ENCODE measurements around the gene TTYH2. TPM values are rescaled to one million over a fixed set of nuclear protein-coding genes. Genes with fewer than 3 reads are reported as not detected.

Gene TTYH2
- total RNA-seq, 1 experiment from 2014 or later: 0.12 TPM

DNA sequence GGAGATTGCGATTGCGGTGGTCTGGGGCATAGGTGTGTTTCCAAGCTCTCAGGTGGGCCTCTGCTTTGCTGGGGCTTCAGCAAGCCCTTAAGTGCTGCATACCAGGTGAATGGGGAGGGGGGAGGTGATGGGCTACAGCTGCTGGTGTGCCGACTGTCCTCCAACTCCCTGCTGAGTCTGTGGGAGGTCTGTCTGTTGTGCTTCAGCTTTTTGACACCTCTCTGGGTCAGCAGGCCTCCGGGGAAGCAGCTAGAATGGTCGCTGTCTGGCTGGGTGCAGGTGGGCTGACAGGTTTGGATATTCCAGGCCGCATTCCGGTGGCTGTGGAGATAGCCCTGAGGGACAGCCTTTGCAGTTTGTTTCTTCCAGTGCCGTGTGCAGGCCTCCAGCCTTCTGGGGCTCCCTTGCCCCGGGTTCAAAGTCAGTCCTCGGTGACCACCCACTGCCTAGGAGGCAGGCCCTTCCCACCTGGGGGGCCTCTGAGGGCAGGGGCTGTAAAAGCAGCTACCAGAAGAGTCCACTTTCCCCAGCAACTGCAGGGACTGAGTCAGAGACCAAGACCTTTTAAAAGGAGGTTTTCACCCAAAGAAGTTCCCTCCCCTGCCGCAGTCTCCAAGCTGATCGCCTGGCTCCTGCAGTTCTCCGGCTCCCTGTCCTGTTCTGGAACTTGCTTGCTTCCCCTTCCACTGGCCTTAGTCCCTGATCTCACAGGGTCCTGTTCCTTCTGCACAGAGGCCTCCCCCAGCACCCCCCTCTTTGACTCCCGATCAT is 2.0 kb upstream of the TTYH2 start:
- Mint-ChIP-seq H3K27me3 (ENCODE audit: insufficient read depth, unreplicated experiment) (no peaks in the 10 kb centered on the region), H3K4me3 (ENCODE audit: unreplicated experiment) (peak overlapping the region; percentile 84), H3K9me3 (ENCODE audit: unreplicated experiment) (no peaks in the 10 kb centered on the region), H3K4me1 (ENCODE audit: insufficient read depth, unreplicated experiment) (peaks cover 26% of the 10 kb centered on the region), H3K36me3 (ENCODE audit: insufficient read depth, unreplicated experiment) (peaks cover 64% of the 10 kb centered on the region), H3K27ac (ENCODE audit: low read depth, unreplicated experiment) (no peak overlapping the region)
- BruUV-seq (replicated peaks): no TSS peak
- ChIA-PET CTCF (interaction anchor here (0.8 to 1.4 kb wide), 3 partner anchors 9 to 85 kb away, joined by 3 to 7 read pairs (median 5); no protein-coding TSS in a partner anchor), POLR2A (interaction anchor here (0.7 to 1.2 kb wide), 4 partner anchors 8 to 367 kb away, joined by 3 to 4 read pairs (median 4); partner anchors contain the start of gene RPL38)
- intact Hi-C loops (cut with micrococcal nuclease): loop anchor here (5.0 kb wide), 1 partner anchor 71 kb away; no protein-coding TSS in a partner anchor
- TF ChIP-seq, protein P1, sequence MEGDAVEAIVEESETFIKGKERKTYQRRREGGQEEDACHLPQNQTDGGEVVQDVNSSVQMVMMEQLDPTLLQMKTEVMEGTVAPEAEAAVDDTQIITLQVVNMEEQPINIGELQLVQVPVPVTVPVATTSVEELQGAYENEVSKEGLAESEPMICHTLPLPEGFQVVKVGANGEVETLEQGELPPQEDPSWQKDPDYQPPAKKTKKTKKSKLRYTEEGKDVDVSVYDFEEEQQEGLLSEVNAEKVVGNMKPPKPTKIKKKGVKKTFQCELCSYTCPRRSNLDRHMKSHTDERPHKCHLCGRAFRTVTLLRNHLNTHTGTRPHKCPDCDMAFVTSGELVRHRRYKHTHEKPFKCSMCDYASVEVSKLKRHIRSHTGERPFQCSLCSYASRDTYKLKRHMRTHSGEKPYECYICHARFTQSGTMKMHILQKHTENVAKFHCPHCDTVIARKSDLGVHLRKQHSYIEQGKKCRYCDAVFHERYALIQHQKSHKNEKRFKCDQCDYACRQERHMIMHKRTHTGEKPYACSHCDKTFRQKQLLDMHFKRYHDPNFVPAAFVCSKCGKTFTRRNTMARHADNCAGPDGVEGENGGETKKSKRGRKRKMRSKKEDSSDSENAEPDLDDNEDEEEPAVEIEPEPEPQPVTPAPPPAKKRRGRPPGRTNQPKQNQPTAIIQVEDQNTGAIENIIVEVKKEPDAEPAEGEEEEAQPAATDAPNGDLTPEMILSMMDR (IDR thresholded peaks at IDR 0.05; ENCODE audit: unreplicated experiment): no peak
- peak; percentile 27 for DNase-seq (ENCODE audit: unreplicated experiment)

DNA sequence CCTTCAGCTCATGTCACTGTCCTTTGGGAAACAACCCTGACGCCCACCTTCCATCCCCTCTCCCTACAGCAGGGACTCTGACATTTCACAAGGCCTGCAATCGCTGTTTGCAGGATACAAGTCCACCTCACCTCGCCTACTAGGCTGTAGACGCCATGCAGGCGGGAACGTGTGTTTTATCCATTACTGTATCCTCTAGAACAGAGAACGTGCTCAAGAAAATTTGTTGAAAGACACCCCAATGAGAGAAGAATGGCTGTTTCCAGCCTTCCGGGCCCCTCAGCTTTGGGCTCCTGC is 1.5 kb upstream of the TTYH2 start:
- H3K9me3 Mint-ChIP-seq (ENCODE audit: unreplicated experiment): no peaks in the 10 kb centered on the region
- intact Hi-C loops (cut with micrococcal nuclease): loop anchor here (2.0 to 5.0 kb wide), 2 partner anchors 70 to 149 kb away; partner anchors contain the start of gene BTBD17
- peak; percentile 28 for DNase-seq (ENCODE audit: unreplicated experiment)
- TF ChIP-seq, protein P1 (IDR thresholded peaks at IDR 0.05; ENCODE audit: unreplicated experiment): no peak
- H3K27ac Mint-ChIP-seq (ENCODE audit: low read depth, unreplicated experiment): no peak overlapping the region
- peaks cover 22% of the 10 kb centered on the region for H3K4me1 Mint-ChIP-seq (ENCODE audit: insufficient read depth, unreplicated experiment)
- ChIA-PET CTCF (interaction anchor here (1.2 to 1.4 kb wide), 2 partner anchors 20 to 84 kb away, joined by 3 to 7 read pairs; no protein-coding TSS in a partner anchor), POLR2A (interaction anchor here (0.7 to 1.2 kb wide), 3 partner anchors 9 to 366 kb away, joined by 3 to 4 read pairs (median 3); partner anchors contain the start of gene RPL38)
- H3K36me3 Mint-ChIP-seq (ENCODE audit: insufficient read depth, unreplicated experiment): peaks cover 59% of the 10 kb centered on the region
- BruUV-seq (replicated peaks): no TSS peak
- no peaks in the 10 kb centered on the region for H3K27me3 Mint-ChIP-seq (ENCODE audit: insufficient read depth, unreplicated experiment)
- peak overlapping the region; percentile 84 for H3K4me3 Mint-ChIP-seq (ENCODE audit: unreplicated experiment)

DNA sequence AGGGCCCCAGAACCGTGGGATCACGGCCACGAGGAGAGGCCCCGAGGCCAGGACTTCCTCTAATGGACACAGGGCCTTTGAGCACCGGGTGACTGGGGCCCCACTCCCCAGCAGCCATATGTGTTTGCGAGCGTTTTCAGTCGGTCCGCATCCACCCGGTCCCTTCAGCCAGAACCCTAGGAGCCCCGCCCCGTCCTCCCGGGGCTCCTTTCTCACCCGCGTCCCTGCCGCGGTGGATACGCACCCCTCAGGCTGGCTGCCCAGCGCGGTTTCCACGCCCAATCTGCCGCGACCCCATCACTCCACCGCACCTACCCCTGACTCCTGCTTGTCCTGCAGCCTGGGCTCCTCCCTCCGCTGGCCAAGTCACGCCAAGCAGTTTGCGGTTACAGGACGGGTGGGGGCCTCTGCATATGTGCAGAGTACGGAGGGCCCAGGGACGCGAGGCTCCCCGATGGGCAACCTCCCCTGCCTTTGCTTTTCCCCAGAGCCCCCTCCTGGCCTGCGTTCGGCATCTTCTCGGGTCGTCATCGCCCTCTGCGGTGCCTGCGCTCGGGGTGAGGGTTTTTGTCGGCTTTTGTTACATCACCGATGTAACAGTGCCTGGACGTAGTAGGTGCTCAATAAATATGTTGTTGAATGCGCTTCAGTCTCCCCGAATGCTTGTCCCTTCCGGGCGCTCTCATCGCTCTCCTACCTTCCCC is 1.0 kb upstream of the TTYH2 start:
- H3K4me3 Mint-ChIP-seq (ENCODE audit: unreplicated experiment): peak overlapping the region; percentile 84
- H3K36me3 Mint-ChIP-seq (ENCODE audit: insufficient read depth, unreplicated experiment): peaks cover 54% of the 10 kb centered on the region
- no peaks in the 10 kb centered on the region for H3K9me3 Mint-ChIP-seq (ENCODE audit: unreplicated experiment)
- H3K4me1 Mint-ChIP-seq (ENCODE audit: insufficient read depth, unreplicated experiment): peaks cover 22% of the 10 kb centered on the region
- BruUV-seq (replicated peaks): no TSS peak
- CTCF ChIA-PET: interaction anchor here (0.6 to 1.4 kb wide), 6 partner anchors 9 to 652 kb away, joined by 3 to 7 read pairs (median 4); partner anchors contain the start of gene RPL38
- H3K27ac Mint-ChIP-seq (ENCODE audit: low read depth, unreplicated experiment): peak overlapping the region; percentile 60
- POLR2A ChIA-PET: interaction anchor here (0.7 to 1.4 kb wide), 9 partner anchors 9 to 366 kb away, joined by 3 to 32 read pairs (median 3); partner anchors contain the start of gene RPL38
- no peaks in the 10 kb centered on the region for H3K27me3 Mint-ChIP-seq (ENCODE audit: insufficient read depth, unreplicated experiment)
- no peak for DNase-seq (ENCODE audit: unreplicated experiment)
- TF ChIP-seq, protein P1 (IDR thresholded peaks at IDR 0.05; ENCODE audit: unreplicated experiment): no peak
- intact Hi-C loops (cut with micrococcal nuclease): loop anchor here (2.0 to 5.0 kb wide), 2 partner anchors 70 to 148 kb away; partner anchors contain the start of gene BTBD17
